KMS-11 (cell line): ENCODE results near the gene CAMK1.

Experiments used
- H2AFZ ChIP-seq: fragments of 200-600 bp; sonication (generic); 2 replicates; pipeline ENCODE4 v1.6.1; 2016; ENCODE audit warnings: antibody characterized with exemption, mixed run types, low read depth
- H3K27ac ChIP-seq: fragments of 200-600 bp; sonication (generic); 2 replicates; pipeline ENCODE4 v1.6.1; 2016; ENCODE audit warnings: mild to moderate bottlenecking, mixed run types
- H3K27me3 ChIP-seq: fragments of 200-600 bp; sonication (generic); 2 replicates; pipeline ENCODE4 v1.6.1; 2017; ENCODE audit warnings: mild to moderate bottlenecking, low read depth, mixed run types, moderate library complexity; ENCODE audit not compliant: insufficient read depth
- H3K36me3 ChIP-seq: fragments of 200-600 bp; sonication (generic); 2 replicates; pipeline ENCODE4 v1.6.1; 2017; ENCODE audit warnings: mild to moderate bottlenecking, mixed run types; ENCODE audit not compliant: insufficient read depth
- H3K4me1 ChIP-seq: fragments of 200-600 bp; sonication (generic); 2 replicates; pipeline ENCODE4 v1.6.1; 2016; ENCODE audit warnings: mild to moderate bottlenecking, low read depth, mixed run types; ENCODE audit not compliant: poor library complexity, severe bottlenecking
- H3K4me2 ChIP-seq: fragments of 200-600 bp; sonication (generic); 2 replicates; pipeline ENCODE4 v1.7.0; 2016; ENCODE audit warnings: mild to moderate bottlenecking, mixed run types
- H3K4me3 ChIP-seq: fragments of 200-600 bp; sonication (generic); IDR thresholded peaks from 2 replicates; pipeline ENCODE4 v1.6.1; 2017; ENCODE audit warnings: low read depth, low read length, mixed read lengths; ENCODE audit not compliant: insufficient read depth
- H3K79me2 ChIP-seq: fragments of 200-600 bp; sonication (generic); 2 replicates; pipeline ENCODE4 v1.6.1; 2016; ENCODE audit warnings: low read depth, mixed run types; ENCODE audit not compliant: insufficient read depth
- H3K9ac ChIP-seq: fragments of 200-600 bp; sonication (generic); 2 replicates; pipeline ENCODE4 v1.6.1; 2016; ENCODE audit warnings: mild to moderate bottlenecking, mixed run types
- H4K20me1 ChIP-seq: fragments of 200-600 bp; sonication (generic); 2 replicates; pipeline ENCODE4 v1.6.1; 2016; ENCODE audit warnings: mild to moderate bottlenecking, mixed run types; ENCODE audit not compliant: insufficient read depth
- CTCF ChIP-seq: fragments of 200-600 bp; sonication (generic); conservative IDR thresholded peaks from 2 replicates; pipeline ENCODE4 v1.6.1; 2017; ENCODE audit warnings: low read depth, mild to moderate bottlenecking, antibody characterized with exemption, low read length, moderate library complexity, mixed read lengths

Gene CAMK1

DNA sequence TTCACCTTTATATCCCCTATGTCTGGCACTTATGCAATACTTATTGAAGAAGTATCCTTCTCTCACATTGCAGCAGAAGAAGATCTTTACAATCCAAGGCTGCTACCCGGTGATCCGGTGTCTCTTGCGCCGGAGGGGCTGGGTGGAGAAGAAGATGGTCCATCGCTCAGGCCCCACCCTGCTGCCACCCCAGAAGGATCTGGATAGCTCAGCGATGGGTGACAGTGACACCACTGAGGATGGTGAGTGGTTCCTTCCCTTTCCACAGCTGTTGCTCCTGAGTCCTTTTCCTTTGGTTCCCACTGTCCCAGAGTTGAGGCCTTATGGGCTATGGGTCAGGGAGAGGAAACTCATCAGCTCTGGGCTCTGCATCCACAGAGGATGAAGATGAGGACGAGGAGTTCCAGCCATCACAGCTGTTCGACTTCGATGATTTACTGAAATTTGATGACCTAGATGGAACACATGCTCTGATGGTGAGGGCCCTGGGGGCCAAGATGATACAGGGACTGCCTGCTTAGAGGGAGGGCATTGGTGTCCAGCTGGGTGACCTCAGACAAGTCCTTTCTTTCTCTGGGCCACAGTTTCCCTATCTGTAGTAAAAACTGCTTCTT is 43.2 kb upstream of the CAMK1 start:
- no peak overlapping the region for H3K4me3 ChIP-seq
- H3K79me2 ChIP-seq, result no peaks in the 10 kb centered on the region
- H3K9ac ChIP-seq, result no peak overlapping the region
- H3K4me2 ChIP-seq, result no peak overlapping the region
- H3K4me1 ChIP-seq, result peaks cover 11% of the 10 kb centered on the region
- no peaks in the 10 kb centered on the region for H3K36me3 ChIP-seq
- H2AFZ ChIP-seq, result no peak overlapping the region
- H3K27me3 ChIP-seq, result no peaks in the 10 kb centered on the region
- no peak overlapping the region for H3K27ac ChIP-seq
- no peak for TF ChIP-seq CTCF
- no peaks in the 10 kb centered on the region for H4K20me1 ChIP-seq

DNA sequence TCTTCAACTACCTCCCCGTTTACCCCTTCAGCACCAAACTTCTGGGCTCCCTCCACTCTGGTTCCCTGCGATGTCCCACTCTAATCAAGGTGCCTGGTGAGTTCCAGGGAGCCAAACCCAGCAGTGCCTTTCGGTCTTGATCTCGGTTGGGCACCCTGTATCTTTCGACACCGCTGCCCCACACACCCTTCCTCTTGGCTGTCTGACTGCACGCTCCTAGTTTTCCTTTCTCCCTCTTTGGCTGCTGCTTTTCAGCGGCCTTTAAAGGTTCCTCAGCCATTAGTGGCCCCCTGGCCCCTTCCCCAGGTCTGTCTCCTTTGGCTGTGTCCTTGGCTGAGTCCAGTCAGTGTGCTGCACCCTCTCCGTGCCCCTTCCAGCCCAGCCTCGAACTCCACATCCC is 41.1 kb upstream of the CAMK1 start:
- Histone ChIP-seq H3K4me3 (no peak overlapping the region), H3K27me3 (no peaks in the 10 kb centered on the region), H3K79me2 (no peaks in the 10 kb centered on the region), H3K4me2 (no peak overlapping the region; the same call in 1 of the 2 replicates), H3K4me1 (peaks cover 11% of the 10 kb centered on the region), H3K27ac (no peak overlapping the region), H2AFZ (peak overlapping the region; percentile 47; the same call in 1 of the 2 replicates), H4K20me1 (no peaks in the 10 kb centered on the region), H3K36me3 (no peaks in the 10 kb centered on the region), H3K9ac (no peak overlapping the region)
- no peak for TF ChIP-seq CTCF

GRCh38 chr3:9810433-9810770 is 40.7 kb upstream of the CAMK1 start:
- no peak overlapping the region for H3K4me3 ChIP-seq
- peaks cover 11% of the 10 kb centered on the region for H3K4me1 ChIP-seq
- no peaks in the 10 kb centered on the region for H4K20me1 ChIP-seq
- no peak overlapping the region for H3K27ac ChIP-seq
- H3K36me3 ChIP-seq, result no peaks in the 10 kb centered on the region
- peak overlapping the region; percentile 47 for H2AFZ ChIP-seq
- no peaks in the 10 kb centered on the region for H3K79me2 ChIP-seq
- peak overlapping the region; percentile 51; the same call in 1 of the 2 replicates for H3K9ac ChIP-seq
- no peak for TF ChIP-seq CTCF
- H3K27me3 ChIP-seq, result no peaks in the 10 kb centered on the region
- H3K4me2 ChIP-seq, result peak overlapping the region; percentile 68

GRCh38 chr3:9809615-9810432 is 40.1 kb upstream of the CAMK1 start, which contains the start of gene TTLL3:
TTLL3 (plus strand) TSS chr3:9810262; CDS start chr3:9810662, 400 bp downstream.
- Histone ChIP-seq H2AFZ (peak within 1 kb of the TSS; percentile 47), H3K9ac (peak within 1 kb of the TSS; percentile 51; the same call in 1 of the 2 replicates), H3K36me3 (no peaks in the 10 kb centered on the region), H3K27me3 (no peaks in the 10 kb centered on the region), H3K4me1 (peaks cover 11% of the 10 kb centered on the region), H3K4me3 (peak within 1 kb of the TSS; percentile 27), H3K4me2 (peak within 1 kb of the TSS; percentile 68), H3K27ac (peak within 1 kb of the TSS; percentile 39; the same call in 1 of the 2 replicates), H3K79me2 (no peaks in the 10 kb centered on the region), H4K20me1 (no peaks in the 10 kb centered on the region)
- no peak for TF ChIP-seq CTCF
